Lower leg skin (tissue), 4 donors: Measurements from ENCODE around the gene MTA3. TPM values are rescaled to one million over a fixed set of nuclear protein-coding genes. Genes with fewer than 3 reads are reported as not detected.

Experiments used
- DNase-seq, 2 donors: peaks; one replicate each; pipeline ENCODE4 v3.0.0-alpha.2; 2019; ENCODE audit warnings: low spot score in 2 of 2
- H3K4me3 ChIP-seq: fragments of 200-600 bp; sonication (generic); 2 replicates; pipeline ENCODE4 v1.5.1; 2017; ENCODE audit warnings: mild to moderate bottlenecking, low read depth; ENCODE audit not compliant: poor library complexity, severe bottlenecking
- POLR2A ChIP-seq, 2 donors: fragments of 450-650 bp; IDR thresholded peaks; one replicate each; pipeline ENCODE4 v1.6.1; 2016 to 2017; ENCODE audit warnings: antibody characterized with exemption in 2 of 2, mild to moderate bottlenecking in 1 of 2, moderate library complexity in 1 of 2
- WGBS, 2 donors: methylation state at CpG; one replicate each; pipeline ENCODE4 v1.1.5; 2018; 5-methylcytosine and 5-hydroxymethylcytosine counted together
- intact Hi-C: fragments of 100-400 bp; cut with DNase I; formaldehyde crosslinking; loops from one replicate; pipeline ENCODE4 v1.15.0; 2023; ENCODE audit warnings: low total_unique reads
- total RNA-seq, 4 donors: library from RNA; depleted of rRNA; stranded (reverse); fragments of >200 nt; gene quantifications; one replicate each; pipeline ENCODE4 v1.1.0, GENCODE V29; 2016
- TF ChIP-seq, protein P1 (sequence below), 3 donors: fragments of 450-650 bp; IDR thresholded peaks; one replicate each; pipeline ENCODE4 v1.5.1; 2016; ENCODE audit warnings: antibody characterized with exemption in 3 of 3, mild to moderate bottlenecking in 3 of 3, moderate library complexity in 2 of 3

Gene MTA3
- total RNA-seq, 4 donors from 2014 or later: 32.9 to 50.4 (median 35.9) TPM

DNA sequence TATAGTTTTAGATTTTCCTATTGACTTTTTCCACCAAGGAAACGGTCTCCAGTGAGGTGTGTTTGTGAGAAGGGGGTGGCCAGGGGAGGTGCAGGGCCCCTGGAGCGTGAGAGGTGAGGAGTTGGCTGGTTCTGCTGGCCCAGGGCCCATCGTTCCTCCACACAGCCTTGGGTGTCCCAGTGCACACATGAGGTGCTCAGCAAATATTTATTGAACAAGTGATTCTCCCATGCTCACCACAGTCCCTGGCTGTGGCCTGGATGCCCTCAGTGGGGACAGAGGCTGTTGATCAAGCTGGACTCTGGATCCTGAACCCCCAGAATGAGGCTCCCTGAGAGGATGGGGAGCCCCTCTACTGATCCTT, 219.0 kb downstream of the MTA3 start:
- 84 to 91% methylated on average over 3 of the region's 3 CpGs for WGBS, 2 donors
- TF ChIP-seq POLR2A (IDR thresholded peaks at IDR 0.05): no peak
- TF ChIP-seq, protein P1, sequence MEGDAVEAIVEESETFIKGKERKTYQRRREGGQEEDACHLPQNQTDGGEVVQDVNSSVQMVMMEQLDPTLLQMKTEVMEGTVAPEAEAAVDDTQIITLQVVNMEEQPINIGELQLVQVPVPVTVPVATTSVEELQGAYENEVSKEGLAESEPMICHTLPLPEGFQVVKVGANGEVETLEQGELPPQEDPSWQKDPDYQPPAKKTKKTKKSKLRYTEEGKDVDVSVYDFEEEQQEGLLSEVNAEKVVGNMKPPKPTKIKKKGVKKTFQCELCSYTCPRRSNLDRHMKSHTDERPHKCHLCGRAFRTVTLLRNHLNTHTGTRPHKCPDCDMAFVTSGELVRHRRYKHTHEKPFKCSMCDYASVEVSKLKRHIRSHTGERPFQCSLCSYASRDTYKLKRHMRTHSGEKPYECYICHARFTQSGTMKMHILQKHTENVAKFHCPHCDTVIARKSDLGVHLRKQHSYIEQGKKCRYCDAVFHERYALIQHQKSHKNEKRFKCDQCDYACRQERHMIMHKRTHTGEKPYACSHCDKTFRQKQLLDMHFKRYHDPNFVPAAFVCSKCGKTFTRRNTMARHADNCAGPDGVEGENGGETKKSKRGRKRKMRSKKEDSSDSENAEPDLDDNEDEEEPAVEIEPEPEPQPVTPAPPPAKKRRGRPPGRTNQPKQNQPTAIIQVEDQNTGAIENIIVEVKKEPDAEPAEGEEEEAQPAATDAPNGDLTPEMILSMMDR (IDR thresholded peaks at IDR 0.05): no peak
- H3K4me3 ChIP-seq: no peak overlapping the region
- intact Hi-C loops: no loop called here
- DNase-seq: peak in 1 of 2 donors; percentile 57

DNA sequence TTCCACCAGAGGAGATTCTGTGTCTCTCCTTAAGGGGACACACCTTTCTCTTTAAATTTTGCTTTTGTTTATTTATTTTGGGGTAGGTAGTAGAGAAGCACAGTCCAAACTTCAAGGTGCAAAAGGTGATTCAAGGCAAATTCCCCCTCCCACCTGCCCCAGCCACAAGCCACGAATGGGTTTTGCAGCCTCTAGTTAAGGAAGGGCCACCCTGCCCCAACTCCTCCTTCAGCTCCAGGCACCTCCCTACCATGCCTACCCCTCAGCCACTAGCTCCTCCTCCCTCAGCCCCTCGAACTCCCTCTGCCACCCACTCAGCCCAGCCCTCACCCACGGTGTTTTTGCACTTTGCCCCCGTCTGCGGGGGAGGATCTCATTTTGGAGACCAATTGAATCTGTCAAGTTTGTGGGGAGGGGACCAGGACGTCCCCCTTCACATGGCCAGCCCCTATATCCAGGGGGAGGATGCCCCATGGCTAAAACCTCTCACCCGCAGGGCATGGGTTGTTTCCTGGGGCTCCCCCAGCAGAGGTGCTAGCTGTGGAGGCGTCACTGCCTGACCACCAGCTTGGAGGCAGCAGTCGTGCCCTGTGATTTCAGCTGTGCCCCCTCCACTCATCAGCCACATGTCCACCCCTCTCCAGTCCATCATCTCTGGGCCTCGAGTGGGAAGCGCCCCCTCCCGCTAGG, 219.5 kb downstream of the MTA3 start:
- DNase-seq: peak in 1 of 2 donors; percentile 59
- WGBS, 2 donors: 79 to 89% methylated on average over 12 of the region's 12 CpGs
- intact Hi-C loops: no loop called here
- H3K4me3 ChIP-seq: no peak overlapping the region
- TF ChIP-seq, protein P1 (IDR thresholded peaks at IDR 0.05): no peak
- TF ChIP-seq POLR2A (IDR thresholded peaks at IDR 0.05): no peak

DNA sequence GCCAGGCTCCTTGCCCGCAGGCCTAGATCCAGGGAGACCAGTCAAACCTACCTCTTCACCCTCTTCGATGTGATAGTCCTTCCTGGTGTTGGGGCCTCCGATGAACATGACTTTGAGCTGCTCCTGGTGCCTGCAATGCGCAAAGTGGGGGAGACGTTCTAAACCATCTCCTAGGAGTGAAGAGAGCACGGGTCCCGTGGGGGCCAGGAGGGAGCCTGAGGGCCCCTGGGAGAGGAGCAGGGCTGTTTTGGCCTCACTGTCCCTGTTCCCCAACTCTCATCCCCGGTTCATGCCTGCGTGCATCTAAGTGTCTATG, 220.0 kb downstream of the MTA3 start:
- 69 to 76% methylated on average over 7 to 9 of the region's 9 CpGs for WGBS, 2 donors
- no peak overlapping the region for H3K4me3 ChIP-seq
- peak in 1 of 2 donors; percentile 21 for DNase-seq
- no peak for TF ChIP-seq POLR2A (IDR thresholded peaks at IDR 0.05)
- TF ChIP-seq, protein P1 (IDR thresholded peaks at IDR 0.05): no peak
- intact Hi-C loops: no loop called here

DNA sequence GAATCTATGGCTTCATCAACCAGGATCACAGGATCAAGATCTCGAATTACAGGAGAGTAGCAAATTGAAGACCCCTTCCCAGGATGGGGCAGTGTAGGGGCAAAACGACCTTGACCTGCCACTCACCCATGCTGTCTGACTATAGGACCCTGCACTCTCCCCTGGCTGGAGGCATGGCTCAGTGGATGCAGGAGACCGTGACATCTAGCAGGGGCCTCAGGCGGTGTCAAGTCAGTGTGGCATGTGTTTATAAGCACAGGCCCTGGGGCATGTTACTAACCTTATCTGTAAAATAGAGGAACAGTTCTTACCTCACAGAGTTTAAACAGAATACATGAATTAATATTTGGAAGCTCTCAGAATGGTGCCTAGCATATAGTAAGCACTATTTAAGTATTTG, 220.4 kb downstream of the MTA3 start:
- H3K4me3 ChIP-seq: no peak overlapping the region
- 74 to 81% methylated on average over 4 of the region's 4 CpGs for WGBS, 2 donors
- peak in 1 of 2 donors; percentile 78 for DNase-seq
- intact Hi-C loops: no loop called here
- TF ChIP-seq, protein P1 (IDR thresholded peaks at IDR 0.05): no peak
- no peak for TF ChIP-seq POLR2A (IDR thresholded peaks at IDR 0.05)

DNA sequence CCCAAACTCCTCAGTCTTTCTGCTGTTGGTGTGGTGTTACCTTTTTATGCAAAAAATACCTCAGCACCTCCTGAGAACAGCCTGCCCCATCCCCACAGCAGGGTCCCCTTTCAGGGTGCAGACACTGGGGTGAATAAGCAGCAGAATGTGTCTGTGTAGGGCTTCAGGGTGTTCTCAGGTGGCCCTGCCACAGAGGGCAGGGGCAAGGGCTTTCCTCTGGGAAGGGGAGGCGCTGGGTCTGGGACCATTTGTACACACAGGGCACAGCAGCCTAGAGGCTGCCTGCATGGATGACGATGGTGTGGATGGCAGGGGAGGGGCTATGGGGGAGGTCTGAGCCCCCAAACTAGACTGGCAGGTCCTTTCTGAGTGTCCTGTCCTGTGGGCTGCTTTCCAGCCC, 221.3 kb downstream of the MTA3 start:
- intact Hi-C loops: no loop called here
- WGBS, 2 donors: 90 to 100% methylated on average over 2 of the region's 2 CpGs
- no peak for TF ChIP-seq POLR2A (IDR thresholded peaks at IDR 0.05)
- TF ChIP-seq, protein P1 (IDR thresholded peaks at IDR 0.05): no peak
- no peak overlapping the region for H3K4me3 ChIP-seq
- peak in 1 of 2 donors; percentile 69 for DNase-seq

DNA sequence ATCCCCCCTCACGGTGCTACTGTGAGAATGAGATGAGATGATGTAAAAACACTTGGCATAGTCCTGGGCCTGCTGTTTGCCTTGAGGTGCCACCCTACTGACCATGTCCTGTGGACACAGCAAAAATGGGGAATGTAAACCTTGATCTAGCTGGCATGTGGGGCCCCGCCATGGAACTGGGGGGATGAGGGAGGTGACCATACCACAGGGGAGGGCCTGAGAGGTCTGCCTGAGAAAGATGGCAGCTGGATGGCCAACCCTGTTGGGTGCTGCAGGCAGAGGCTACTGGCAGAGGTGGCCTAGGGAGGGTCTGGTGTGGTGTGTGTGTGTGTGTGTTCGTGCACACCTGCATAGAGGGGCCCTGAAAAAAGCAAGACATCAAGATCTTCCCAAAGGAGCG, 223.2 kb downstream of the MTA3 start:
- DNase-seq: peak in 1 of 2 donors; percentile 69
- 73 to 77% methylated on average over 4 of the region's 4 CpGs for WGBS, 2 donors
- H3K4me3 ChIP-seq: no peak overlapping the region
- TF ChIP-seq, protein P1 (IDR thresholded peaks at IDR 0.05): no peak
- no peak for TF ChIP-seq POLR2A (IDR thresholded peaks at IDR 0.05)
- intact Hi-C loops: no loop called here
